Measurements from ENCODE around the gene NPIPB2.
"Not testable (repeated sequence)": the region's sequence is repeated elsewhere in the genome, so short reads cannot be mapped to it uniquely, and the experiment has no call there.

NPIPB2 gene

GRCh38 chr16:11941945-11942344, at the start of gene NPIPB2:
Gene NPIPB2 (minus strand): TSS chr16:11942045. CDS start chr16:11942045, 0 bp downstream.
- in situ Hi-C loops (cut with HindIII; ENCODE audit: low sequenced_read_pairs), result not testable (repeated sequence)

DNA sequence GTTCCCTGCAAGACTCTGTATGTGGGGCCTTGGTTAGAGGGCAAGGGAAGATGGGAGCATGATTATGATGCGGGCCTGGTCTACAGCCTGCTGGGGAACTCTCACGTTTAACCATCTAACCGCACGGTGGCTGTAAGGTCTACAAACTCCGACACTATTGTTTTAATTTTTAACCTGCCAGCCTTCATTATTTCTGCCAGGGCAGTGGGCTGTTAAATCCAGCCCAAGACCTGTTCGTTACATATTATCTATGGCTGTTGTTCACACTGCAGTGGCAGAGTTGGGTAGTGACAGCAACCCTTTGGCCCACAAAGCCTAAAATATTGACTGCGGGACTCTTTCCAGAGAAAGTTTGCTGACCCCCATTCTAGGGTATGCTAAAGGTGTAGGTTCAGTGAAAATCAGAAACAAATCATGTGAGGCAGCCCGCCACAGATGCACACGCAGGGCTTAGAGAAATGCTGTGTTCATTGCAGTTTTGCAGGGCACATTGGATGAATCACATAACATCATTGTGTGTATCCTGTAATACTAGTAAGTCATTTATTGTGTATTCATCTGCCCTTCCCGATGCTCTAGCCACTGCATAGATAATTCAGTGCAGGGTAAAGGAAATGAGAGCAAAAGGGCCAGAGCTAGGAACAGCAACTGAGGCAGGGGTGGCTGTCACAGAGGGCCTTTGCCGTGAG, 49.0 kb upstream of the NPIPB2 start:
- in situ Hi-C loops (cut with HindIII; ENCODE audit: low sequenced_read_pairs), result no loop called here

GRCh38 chr16:11988258-11988978, 46.6 kb upstream of the NPIPB2 start:
- in situ Hi-C loops (cut with HindIII; ENCODE audit: low sequenced_read_pairs), result no loop called here

GRCh38 chr16:11986521-11987057, 44.7 kb upstream of the NPIPB2 start:
- in situ Hi-C loops (cut with HindIII; ENCODE audit: low sequenced_read_pairs), result no loop called here

DNA sequence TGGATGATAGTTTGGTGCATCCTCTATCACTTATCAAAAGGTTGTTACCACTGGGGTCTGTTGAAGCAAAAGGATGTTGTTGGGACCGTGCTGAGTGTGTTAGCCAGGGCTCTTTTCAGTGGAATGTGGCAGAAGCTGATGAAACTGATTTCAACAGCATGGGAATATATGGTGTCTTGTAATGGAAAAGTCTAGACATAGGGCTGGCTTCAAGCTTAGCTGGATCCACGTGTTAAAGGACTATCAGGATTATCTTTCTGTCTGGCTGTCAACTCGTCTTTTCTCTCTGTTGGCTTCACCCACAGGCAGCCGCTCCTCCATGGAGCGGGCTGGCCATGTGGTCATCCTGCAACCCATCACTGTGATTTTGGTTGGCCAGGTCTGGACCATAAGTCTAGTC, 43.4 kb upstream of the NPIPB2 start:
- in situ Hi-C loops (cut with HindIII; ENCODE audit: low sequenced_read_pairs), result no loop called here

- in situ Hi-C loops (cut with HindIII; ENCODE audit: low sequenced_read_pairs), result no loop called here
These were observed 38.4 kb upstream of the NPIPB2 start for GRCh38 chr16:11980136-11980844.

GRCh38 chr16:11979013-11979672, 37.3 kb upstream of the NPIPB2 start:
- in situ Hi-C loops (cut with HindIII; ENCODE audit: low sequenced_read_pairs), result no loop called here

DNA sequence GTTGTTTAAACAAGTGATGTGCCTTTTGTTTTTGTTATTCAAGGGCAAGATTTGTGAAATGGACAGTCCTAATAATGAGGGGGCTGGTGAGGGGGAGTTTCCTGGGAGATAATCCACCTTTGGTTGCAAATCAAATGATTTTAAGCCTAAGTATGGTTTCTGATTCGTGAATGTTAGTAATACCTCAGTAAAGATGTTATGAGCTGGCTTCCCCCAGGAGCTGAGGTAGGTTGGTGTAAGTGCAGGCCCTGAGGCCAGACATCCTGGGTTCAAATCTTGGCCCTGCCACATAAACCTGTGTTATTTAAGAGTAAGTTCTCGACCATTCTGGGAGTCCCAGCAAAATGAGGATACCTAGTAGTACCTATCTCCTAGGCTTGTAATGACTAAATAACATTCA, 36.2 kb upstream of the NPIPB2 start:
- in situ Hi-C loops (cut with HindIII; ENCODE audit: low sequenced_read_pairs), result no loop called here

- in situ Hi-C loops (cut with HindIII; ENCODE audit: low sequenced_read_pairs), result no loop called here
These were observed 35.7 kb upstream of the NPIPB2 start for GRCh38 chr16:11977376-11978041.

DNA sequence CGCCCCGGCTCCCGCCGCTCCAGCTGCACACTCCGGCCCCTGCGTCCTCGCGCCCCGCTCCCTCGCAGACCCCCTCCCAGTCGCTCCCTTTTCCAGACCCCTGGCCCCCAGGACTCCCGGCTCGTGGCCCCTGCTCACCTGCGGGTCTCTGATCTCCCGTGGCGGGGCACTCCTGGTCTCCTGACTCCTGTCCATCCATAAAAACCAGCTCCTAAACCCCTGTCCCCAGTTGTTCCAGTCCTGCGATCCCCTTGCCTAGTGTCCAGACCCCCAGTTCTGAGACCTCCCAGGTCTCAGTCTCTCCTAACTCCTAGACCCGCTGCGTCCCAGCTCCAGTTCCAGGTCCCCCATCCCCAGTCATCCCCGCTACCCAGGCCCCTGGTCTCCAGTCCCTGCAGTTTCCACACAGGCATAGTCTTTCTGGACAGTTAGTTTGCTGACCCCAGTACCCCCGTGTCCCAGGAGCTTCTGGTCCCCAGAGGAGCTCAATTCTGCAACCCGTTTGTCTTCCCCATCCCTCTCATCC, 35.1 kb upstream of the NPIPB2 start:
- in situ Hi-C loops (cut with HindIII; ENCODE audit: low sequenced_read_pairs), result no loop called here

DNA sequence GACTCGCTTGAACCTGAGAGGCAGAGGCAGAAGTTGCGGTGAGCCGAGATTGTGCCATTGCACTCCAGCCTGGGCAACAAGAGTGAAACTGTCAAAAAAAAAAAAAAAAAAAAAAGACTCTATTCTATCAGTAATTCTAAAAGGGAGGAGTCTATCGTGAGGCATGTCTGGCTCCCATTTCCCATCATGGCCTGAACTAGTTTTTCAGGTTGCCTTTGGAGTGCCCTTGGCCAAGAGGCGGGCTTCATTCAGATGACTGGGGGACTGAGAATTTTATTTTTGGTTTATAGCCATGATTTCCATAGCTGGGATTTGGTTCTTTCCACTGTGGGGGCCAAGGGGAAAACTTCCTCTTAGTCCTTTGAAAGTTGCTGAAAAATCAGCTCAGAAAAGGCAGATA, 31.2 kb upstream of the NPIPB2 start:
- in situ Hi-C loops (cut with HindIII; ENCODE audit: low sequenced_read_pairs), result no loop called here

DNA sequence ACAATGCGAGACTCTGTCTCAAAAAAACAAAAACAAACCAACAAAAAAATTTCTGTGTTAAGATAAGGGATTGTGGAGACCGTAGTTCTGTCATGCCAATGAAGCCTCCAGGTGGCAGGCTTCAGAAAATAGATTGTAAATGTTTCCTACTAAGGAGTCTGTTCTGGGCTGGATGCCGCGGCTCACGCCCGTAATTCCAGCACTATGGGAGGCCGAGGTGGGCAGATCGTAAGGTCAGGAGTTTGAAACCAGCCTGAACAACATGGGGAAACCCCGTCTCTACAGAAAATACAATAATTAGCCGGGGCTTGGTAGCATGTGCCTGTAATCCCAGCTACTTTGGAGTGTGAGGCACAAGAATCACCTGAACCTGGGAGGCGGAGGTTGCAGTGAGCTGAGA, 30.3 kb upstream of the NPIPB2 start:
- in situ Hi-C loops (cut with HindIII; ENCODE audit: low sequenced_read_pairs), result no loop called here

DNA sequence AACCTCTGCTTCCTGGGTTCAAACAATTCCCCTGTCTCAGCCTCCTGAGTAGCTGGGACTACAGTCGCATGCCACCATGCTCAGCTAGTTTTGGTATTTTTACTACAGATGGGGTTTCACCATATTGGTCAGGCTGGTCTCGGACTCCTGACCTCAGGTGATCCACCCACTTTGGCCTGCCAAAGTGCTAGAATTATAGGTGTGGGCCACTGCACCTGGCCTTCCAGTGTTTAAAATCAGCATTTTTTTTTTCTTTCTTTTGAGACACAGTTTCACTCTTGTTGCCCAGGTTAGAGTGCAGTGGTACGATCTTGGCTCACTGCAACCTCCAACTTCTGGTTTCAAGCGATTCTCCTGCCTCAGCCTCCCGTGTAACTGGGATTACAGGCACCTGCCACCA, 28.4 kb upstream of the NPIPB2 start:
- in situ Hi-C loops (cut with HindIII; ENCODE audit: low sequenced_read_pairs), result not testable (repeated sequence)

DNA sequence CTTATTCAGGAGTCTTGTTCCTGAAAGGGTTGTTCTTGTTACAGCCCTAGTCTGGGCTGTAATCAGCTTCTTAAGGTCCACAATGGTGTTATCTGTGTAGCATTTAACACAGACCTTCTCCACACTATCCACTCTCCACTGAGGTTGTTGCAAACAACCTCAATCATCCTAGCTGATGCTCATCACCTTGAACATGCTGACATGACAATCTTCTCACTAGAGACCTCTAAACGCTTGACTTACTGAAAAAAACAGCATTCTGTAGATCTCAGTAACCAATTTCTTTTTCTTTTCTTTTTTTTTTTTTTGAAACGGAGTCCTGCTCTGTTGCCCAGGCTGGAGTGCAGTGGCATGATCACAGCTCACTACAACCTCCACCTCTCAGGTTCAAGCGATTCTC, 26.7 kb upstream of the NPIPB2 start:
- in situ Hi-C loops (cut with HindIII; ENCODE audit: low sequenced_read_pairs), result no loop called here

GRCh38 chr16:11967195-11967911, 25.5 kb upstream of the NPIPB2 start:
- in situ Hi-C loops (cut with HindIII; ENCODE audit: low sequenced_read_pairs), result no loop called here

DNA sequence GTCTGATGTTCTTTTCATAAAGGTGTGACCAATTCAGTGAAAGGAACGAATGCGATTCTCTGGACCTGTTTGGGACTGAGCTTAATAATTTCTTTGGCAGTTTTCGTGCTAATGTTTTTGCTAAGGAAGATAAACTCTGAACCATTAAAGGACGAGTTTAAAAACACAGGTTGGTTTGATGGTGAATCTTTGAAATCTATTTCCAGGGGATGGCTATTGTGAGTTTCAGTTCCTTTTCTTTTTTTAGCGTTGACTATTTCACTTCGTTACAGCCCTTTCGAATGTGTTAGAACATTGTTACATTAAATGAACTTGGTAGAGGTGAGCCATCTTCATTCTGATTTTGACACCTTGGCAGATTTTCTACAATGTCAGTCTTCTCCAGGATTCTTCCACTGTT, 24.3 kb upstream of the NPIPB2 start:
- in situ Hi-C loops (cut with HindIII; ENCODE audit: low sequenced_read_pairs), result no loop called here

DNA sequence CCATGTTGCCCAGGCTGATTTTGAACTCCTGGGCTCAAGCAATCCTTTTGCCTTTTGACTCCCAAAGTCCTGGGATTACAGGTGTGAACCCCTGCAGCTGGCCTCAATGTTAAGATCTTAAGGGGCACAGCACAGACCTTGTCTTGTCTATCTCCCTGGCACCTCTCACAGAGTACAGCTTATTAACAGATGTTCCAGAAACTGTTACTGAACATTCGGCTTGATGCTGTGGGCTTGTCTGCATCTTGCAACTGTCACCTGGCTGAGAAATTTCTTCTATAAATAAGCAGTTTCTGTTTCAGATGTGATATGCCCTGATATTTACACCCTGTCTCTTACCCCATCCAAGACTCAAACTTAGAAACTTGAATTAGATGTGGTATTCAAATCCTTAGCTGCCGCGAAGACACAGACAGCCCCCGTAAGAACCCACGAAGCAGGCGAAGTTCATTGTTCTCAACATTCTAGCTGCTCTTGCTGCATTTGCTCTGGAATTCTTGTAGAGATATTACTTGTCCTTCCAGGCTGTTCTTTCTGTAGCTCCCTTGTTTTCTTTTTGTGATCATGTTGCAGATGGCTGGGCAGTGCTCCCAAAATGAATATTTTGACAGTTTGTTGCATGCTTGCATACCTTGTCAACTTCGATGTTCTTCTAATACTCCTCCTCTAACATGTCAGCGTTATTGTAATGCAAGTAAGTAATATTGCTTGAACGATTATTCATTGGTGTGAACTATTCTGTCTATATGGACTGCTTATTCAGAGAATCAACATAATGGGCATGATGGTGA, 23.1 kb upstream of the NPIPB2 start, which contains the start of gene TNFRSF17:
Gene TNFRSF17 (plus strand): TSS at position 450 of the 791 bp plus-strand sequence. CDS start 115 bp downstream, at position 565.
- in situ Hi-C loops (cut with HindIII; ENCODE audit: low sequenced_read_pairs), result no loop called here

- in situ Hi-C loops (cut with HindIII; ENCODE audit: low sequenced_read_pairs), result no loop called here
These were observed 21.9 kb upstream of the NPIPB2 start for GRCh38 chr16:11963706-11964105.

- in situ Hi-C loops (cut with HindIII; ENCODE audit: low sequenced_read_pairs), result not testable (repeated sequence)
These were observed 21.1 kb upstream of the NPIPB2 start for GRCh38 chr16:11962978-11963377.
